Neural crest cell (in vitro differentiated cells): ENCODE data around the gene PLCH1. TPM values are rescaled to one million over a fixed set of nuclear protein-coding genes. Genes with fewer than 3 reads are reported as not detected.

Experiments used
- DNase-seq: peaks from one replicate; pipeline ENCODE4 v3.0.0; 2021; ENCODE audit warnings: low read depth, mixed read lengths, low spot score
- H3K27ac Mint-ChIP-seq: one replicate; pipeline ENCODE4 v1.8.0; 2021; ENCODE audit warnings: mild to moderate bottlenecking, mixed read lengths; ENCODE audit not compliant: unreplicated experiment
- H3K27me3 Mint-ChIP-seq: 2 replicates; pipeline ENCODE4 v1.8.0; 2021; ENCODE audit warnings: low read depth, mild to moderate bottlenecking, mixed read lengths
- H3K36me3 Mint-ChIP-seq: 2 replicates; pipeline ENCODE4 v1.8.0; 2021; ENCODE audit warnings: low read depth, mild to moderate bottlenecking, mixed read lengths
- H3K4me1 Mint-ChIP-seq: 2 replicates; pipeline ENCODE4 v1.8.0; 2021; ENCODE audit warnings: mixed read lengths
- H3K4me3 Mint-ChIP-seq: one replicate; pipeline ENCODE4 v1.8.0; 2021; ENCODE audit warnings: mild to moderate bottlenecking, mixed read lengths
- H3K9me3 Mint-ChIP-seq: 2 replicates; pipeline ENCODE4 v1.8.0; 2021; ENCODE audit warnings: mixed read lengths
- total RNA-seq: library from RNA; stranded (reverse); gene quantifications from 2 replicates; pipeline ENCODE4 v1.2.1, GENCODE V29; 2021
- TF ChIP-seq, protein P1 (sequence below): fragments of 200-600 bp; sonication (generic); conservative IDR thresholded peaks from 2 replicates; pipeline ENCODE4 v1.5.0; 2021; ENCODE audit warnings: antibody characterized with exemption, mild to moderate bottlenecking

Gene PLCH1
- total RNA-seq, 1 donor from 2014 or later, result 22.4 TPM

DNA sequence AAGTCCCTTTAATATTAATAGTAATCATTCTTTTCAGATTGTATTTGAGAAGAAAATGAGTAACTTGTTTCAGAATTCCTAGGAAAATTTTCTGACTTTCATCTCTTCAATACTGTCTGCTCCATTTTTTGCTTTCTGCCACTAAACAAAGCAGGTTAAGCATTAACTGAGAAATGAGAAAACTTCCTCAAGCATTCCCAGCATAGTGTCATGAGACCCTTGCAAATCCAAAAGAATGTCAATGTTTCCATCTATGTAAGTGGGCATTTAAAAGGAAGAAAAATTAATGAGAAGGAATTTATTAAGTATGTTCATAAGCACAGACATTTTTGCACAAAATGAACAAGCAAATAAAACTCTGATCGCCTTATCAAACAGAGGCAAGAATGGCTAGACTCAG is 303.4 kb downstream of the PLCH1 start:
- Mint-ChIP-seq H3K4me3 (no peak overlapping the region), H3K27ac (no peak overlapping the region), H3K36me3 (no peaks in the 10 kb centered on the region), H3K4me1 (no peaks in the 10 kb centered on the region), H3K27me3 (no peaks in the 10 kb centered on the region), H3K9me3 (no peaks in the 10 kb centered on the region)
- TF ChIP-seq, protein P1, sequence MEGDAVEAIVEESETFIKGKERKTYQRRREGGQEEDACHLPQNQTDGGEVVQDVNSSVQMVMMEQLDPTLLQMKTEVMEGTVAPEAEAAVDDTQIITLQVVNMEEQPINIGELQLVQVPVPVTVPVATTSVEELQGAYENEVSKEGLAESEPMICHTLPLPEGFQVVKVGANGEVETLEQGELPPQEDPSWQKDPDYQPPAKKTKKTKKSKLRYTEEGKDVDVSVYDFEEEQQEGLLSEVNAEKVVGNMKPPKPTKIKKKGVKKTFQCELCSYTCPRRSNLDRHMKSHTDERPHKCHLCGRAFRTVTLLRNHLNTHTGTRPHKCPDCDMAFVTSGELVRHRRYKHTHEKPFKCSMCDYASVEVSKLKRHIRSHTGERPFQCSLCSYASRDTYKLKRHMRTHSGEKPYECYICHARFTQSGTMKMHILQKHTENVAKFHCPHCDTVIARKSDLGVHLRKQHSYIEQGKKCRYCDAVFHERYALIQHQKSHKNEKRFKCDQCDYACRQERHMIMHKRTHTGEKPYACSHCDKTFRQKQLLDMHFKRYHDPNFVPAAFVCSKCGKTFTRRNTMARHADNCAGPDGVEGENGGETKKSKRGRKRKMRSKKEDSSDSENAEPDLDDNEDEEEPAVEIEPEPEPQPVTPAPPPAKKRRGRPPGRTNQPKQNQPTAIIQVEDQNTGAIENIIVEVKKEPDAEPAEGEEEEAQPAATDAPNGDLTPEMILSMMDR, result no peak
- no peak for DNase-seq

DNA sequence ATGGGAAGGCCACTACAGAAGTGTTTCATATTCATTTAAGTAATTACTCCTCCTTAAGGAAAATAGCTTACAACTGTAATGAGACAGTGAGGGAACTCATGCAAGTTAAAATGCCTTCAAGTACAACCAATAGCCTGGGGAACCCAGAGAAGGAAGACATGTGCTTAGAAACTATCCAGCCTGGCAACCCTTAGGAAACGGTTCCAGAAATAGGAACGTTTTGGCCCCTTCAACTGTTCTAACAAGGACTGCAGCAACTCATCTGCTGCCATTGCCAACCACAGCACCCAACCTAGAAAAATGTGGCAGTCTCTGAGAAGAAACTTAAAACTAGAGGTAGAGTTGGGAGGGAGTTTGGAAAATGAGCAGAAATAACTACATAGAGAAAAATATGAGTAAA is 303.8 kb downstream of the PLCH1 start:
- no peak for DNase-seq
- H3K4me3 Mint-ChIP-seq, result no peak overlapping the region
- no peaks in the 10 kb centered on the region for H3K36me3 Mint-ChIP-seq
- no peaks in the 10 kb centered on the region for H3K4me1 Mint-ChIP-seq
- no peaks in the 10 kb centered on the region for H3K27me3 Mint-ChIP-seq
- H3K9me3 Mint-ChIP-seq, result no peaks in the 10 kb centered on the region
- H3K27ac Mint-ChIP-seq, result peak overlapping the region; percentile 54
- TF ChIP-seq, protein P1, result no peak

DNA sequence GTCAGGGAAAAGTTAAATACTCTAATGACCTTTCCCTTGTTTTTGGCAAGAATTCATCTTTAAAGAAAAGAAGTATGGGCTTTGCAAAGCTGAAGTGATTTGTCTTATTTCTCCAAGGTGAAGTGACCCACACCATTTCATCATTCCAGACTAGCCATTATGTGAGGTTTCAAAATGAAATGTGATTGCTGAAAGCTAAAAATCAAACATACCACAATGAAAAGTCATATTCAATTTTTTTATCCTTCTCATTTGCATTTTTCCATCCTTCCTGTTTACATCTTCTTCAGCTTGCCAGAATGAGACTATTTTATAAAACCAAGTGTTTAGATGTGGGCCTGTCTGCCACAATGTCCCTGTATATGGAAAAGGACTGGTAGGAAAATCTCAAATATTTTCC is 309.1 kb downstream of the PLCH1 start:
- Mint-ChIP-seq H3K27me3 (no peaks in the 10 kb centered on the region), H3K4me1 (no peaks in the 10 kb centered on the region), H3K4me3 (no peak overlapping the region), H3K9me3 (no peaks in the 10 kb centered on the region), H3K36me3 (no peaks in the 10 kb centered on the region), H3K27ac (no peak overlapping the region)
- no peak for DNase-seq
- TF ChIP-seq, protein P1, result no peak

DNA sequence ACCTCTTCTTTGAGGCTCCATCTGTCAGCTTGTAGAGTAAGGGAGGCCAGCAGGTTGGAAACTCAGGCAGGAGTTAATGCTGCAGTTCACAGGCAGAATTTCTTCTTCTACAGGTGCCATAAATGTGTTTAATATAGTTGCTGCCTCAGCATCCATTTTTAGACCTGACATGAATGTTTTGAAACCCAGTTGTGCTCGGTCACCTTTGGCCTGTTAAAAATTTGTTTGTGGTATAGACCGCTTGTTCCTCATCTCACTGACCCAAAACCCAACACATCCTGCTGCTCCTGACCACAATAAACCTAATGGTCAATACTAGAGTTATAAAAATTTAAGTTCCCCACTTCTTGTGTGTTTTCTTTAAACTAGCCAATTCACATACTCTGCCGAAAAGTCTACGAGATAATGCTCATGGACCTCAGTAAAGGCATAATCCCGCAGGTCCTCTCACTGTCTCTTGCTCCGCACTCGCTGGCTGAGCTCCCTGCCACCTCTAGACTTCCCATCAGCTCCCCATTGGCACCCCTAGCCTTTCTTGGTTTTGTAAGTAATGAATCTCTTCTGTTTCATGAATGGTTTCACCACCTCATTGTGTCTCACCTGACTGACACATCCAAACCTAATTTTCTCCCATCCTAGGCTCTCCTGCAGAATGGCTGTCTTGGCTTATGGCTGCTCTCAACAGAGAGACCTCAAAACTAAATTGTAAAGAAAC is 312.9 kb downstream of the PLCH1 start:
- no peak overlapping the region for H3K4me3 Mint-ChIP-seq
- peaks cover 9% of the 10 kb centered on the region for H3K36me3 Mint-ChIP-seq
- TF ChIP-seq, protein P1, result no peak
- H3K27ac Mint-ChIP-seq, result no peak overlapping the region
- H3K27me3 Mint-ChIP-seq, result no peaks in the 10 kb centered on the region
- H3K9me3 Mint-ChIP-seq, result peaks cover 4% of the 10 kb centered on the region
- no peaks in the 10 kb centered on the region for H3K4me1 Mint-ChIP-seq
- no peak for DNase-seq

DNA sequence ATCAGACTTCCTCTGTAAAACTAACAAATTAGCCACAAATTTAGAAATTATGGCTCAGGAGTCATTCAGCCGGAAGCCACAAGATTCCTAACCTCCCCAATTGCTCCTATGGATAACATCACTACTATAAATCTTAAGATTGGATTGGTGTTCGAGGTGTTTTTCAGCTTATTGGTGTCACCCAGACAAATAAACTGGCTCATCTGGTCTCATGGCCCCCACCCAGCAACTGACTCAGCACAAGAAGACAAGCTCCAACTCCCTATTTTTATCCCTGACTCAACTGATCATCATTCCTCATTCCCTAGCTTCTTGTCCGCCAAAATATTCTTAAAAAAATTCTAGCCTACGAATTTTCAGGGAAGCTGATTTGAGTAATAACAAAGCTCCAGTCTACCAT is 316.3 kb downstream of the PLCH1 start:
- H3K4me3 Mint-ChIP-seq, result no peak overlapping the region
- H3K4me1 Mint-ChIP-seq, result no peaks in the 10 kb centered on the region
- TF ChIP-seq, protein P1, result no peak
- H3K27ac Mint-ChIP-seq, result no peak overlapping the region
- H3K9me3 Mint-ChIP-seq, result peaks cover 7% of the 10 kb centered on the region
- H3K27me3 Mint-ChIP-seq, result no peaks in the 10 kb centered on the region
- DNase-seq, result no peak
- peaks cover 9% of the 10 kb centered on the region for H3K36me3 Mint-ChIP-seq
